PC-3 (cell line): ENCODE results near the gene ZNRF2. TPM values are rescaled to one million over a fixed set of nuclear protein-coding genes. Genes with fewer than 3 reads are reported as not detected.
A peak's percentile ranks its signal among the peaks of the same experiment; 100 is the strongest.

ENCODE experiments used
- ATAC-seq: fragments of 200-7000 bp; cut with Tn5 transposase; 2 replicates; pipeline ENCODE4 v1.9.1; 2020; ENCODE audit warnings: mild to moderate bottlenecking, moderate library complexity
- BruUV-seq: library from RNA; stranded (reverse); fragments of 400-500 nt; replicated peaks from 2 replicates; lab custom pipeline; 2021; lab: Mats Ljungman, UMichigan
- CTCF ChIA-PET: fragments of 300-600 bp; sonication (Branson Sonifier 250); formaldehyde crosslinking; loops from one replicate; lab custom pipeline; 2022; ENCODE audit warnings: antibody characterized with exemption; lab: Charles Lee
- POLR2A ChIA-PET: fragments of 300-600 bp; sonication (Branson Sonifier 250); formaldehyde crosslinking; loops from one replicate; lab custom pipeline; 2022; ENCODE audit warnings: antibody characterized with exemption; ENCODE audit not compliant: unreplicated experiment; lab: Charles Lee
- DNase-seq: peaks from one replicate; pipeline ENCODE4 v3.0.0-alpha.2; 2015
- H2AFZ ChIP-seq: fragments of 300-600 bp; sonication (generic); 2 replicates; pipeline ENCODE4 v1.6.0; 2016; ENCODE audit warnings: antibody characterized with exemption, low read length
- H3F3A ChIP-seq: fragments of 300-600 bp; sonication (generic); one replicate; pipeline ENCODE4 v1.6.0; 2017; ENCODE audit warnings: antibody characterized with exemption, low read length, control low read depth, mild to moderate bottlenecking; ENCODE audit not compliant: unreplicated experiment
- H3K27ac ChIP-seq: fragments of 300-600 bp; sonication (generic); 2 replicates; pipeline ENCODE4 v1.5.1; 2016; ENCODE audit warnings: mild to moderate bottlenecking, low read length
- H3K27me3 ChIP-seq: fragments of 300-600 bp; sonication (generic); 2 replicates; pipeline ENCODE4 v1.6.1; 2016; ENCODE audit warnings: low read length, mixed read lengths
- H3K36me3 ChIP-seq: fragments of 300-600 bp; sonication (generic); 2 replicates; pipeline ENCODE4 v1.6.1; 2016; ENCODE audit warnings: low read depth, mixed run types, low read length, mixed read lengths
- H3K4me1 ChIP-seq: fragments of 300-600 bp; sonication (generic); 2 replicates; pipeline ENCODE4 v1.5.1; 2016; ENCODE audit warnings: low read length; ENCODE audit not compliant: insufficient read depth
- H3K4me2 ChIP-seq: fragments of 300-600 bp; sonication (generic); 2 replicates; pipeline ENCODE4 v1.6.0; 2016; ENCODE audit warnings: low read length
- H3K4me3 ChIP-seq: fragments of 300-600 bp; sonication (generic); 2 replicates; pipeline ENCODE4 v1.5.1; 2016; ENCODE audit warnings: mild to moderate bottlenecking, low read length, mixed read lengths
- H3K79me2 ChIP-seq: fragments of 300-600 bp; sonication (generic); 2 replicates; pipeline ENCODE4 v1.6.1; 2017; ENCODE audit warnings: low read length, mixed read lengths
- H3K9ac ChIP-seq: fragments of 300-600 bp; sonication (generic); 2 replicates; pipeline ENCODE4 v1.6.0; 2016; ENCODE audit warnings: mild to moderate bottlenecking, low read length
- H3K9me2 ChIP-seq: fragments of 300-600 bp; sonication (generic); replicated peaks from 2 replicates; pipeline ENCODE4 v1.6.1; 2016; ENCODE audit warnings: mixed run types, low read length, mixed read lengths
- H3K9me3 ChIP-seq: fragments of 300-600 bp; sonication (generic); 2 replicates; pipeline ENCODE4 v1.6.1; 2016; ENCODE audit warnings: low read length, mixed read lengths
- H4K20me1 ChIP-seq: fragments of 300-600 bp; sonication (generic); 2 replicates; pipeline ENCODE4 v1.6.1; 2016; ENCODE audit warnings: low read length, mixed read lengths
- CTCF ChIP-seq: fragments of 300-600 bp; sonication (generic); conservative IDR thresholded peaks from 2 replicates; pipeline ENCODE4 v1.5.1; 2017; ENCODE audit warnings: antibody characterized with exemption, low read depth, mild to moderate bottlenecking, low read length
- EZH2 ChIP-seq: fragments of 300-600 bp; sonication (generic); IDR thresholded peaks from one replicate; pipeline ENCODE4 v1.6.1; 2017; ENCODE audit warnings: antibody characterized with exemption, mild to moderate bottlenecking, low read length; ENCODE audit not compliant: unreplicated experiment
- EZH2phosphoT487 ChIP-seq: fragments of 300-600 bp; sonication (generic); IDR thresholded peaks from 2 replicates; pipeline ENCODE4 v1.6.1; 2018; ENCODE audit warnings: mild to moderate bottlenecking, antibody characterized with exemption, low read length, borderline replicate concordance
- intact Hi-C: fragments of 100-400 bp; cut with micrococcal nuclease; formaldehyde crosslinking; loops from 2 replicates; pipeline ENCODE4 v1.9.0; 2023
- total RNA-seq: library from RNA; depleted of rRNA; stranded (reverse); fragments of >200 nt; gene quantifications from 2 replicates; pipeline ENCODE4 v1.2.3, GENCODE V29; 2014

The ZNRF2 gene
- total RNA-seq, 1 experiment from 2014 or later, result 13.1 TPM

- no peak overlapping the region for H2AFZ ChIP-seq
- no peak overlapping the region for H3K27ac ChIP-seq
- ChIA-PET CTCF (no interaction called here), POLR2A (interaction anchor here (0.5 to 0.6 kb wide), 3 partner anchors 65 to 247 kb away, joined by 3 to 4 read pairs (median 3); no protein-coding TSS in a partner anchor)
- peaks cover 55% of the 10 kb centered on the region for H3K79me2 ChIP-seq
- BruUV-seq, result no TSS peak
- ATAC-seq (peak; percentile 19; the same call in 1 of the 2 replicates), DNase-seq (no peak)
- intact Hi-C loops, result loop anchor here (2.0 kb wide), 1 partner anchor 18 kb away; no protein-coding TSS in a partner anchor
- no peaks in the 10 kb centered on the region for H3K36me3 ChIP-seq
- no peak overlapping the region for H3K9ac ChIP-seq
- no peaks in the 10 kb centered on the region for H3K27me3 ChIP-seq
- H4K20me1 ChIP-seq, result no peaks in the 10 kb centered on the region
- no peaks in the 10 kb centered on the region for H3K9me2 ChIP-seq
- H3K4me2 ChIP-seq, result no peak overlapping the region
- H3K4me3 ChIP-seq, result no peak overlapping the region
- H3K4me1 ChIP-seq, result peaks cover 26% of the 10 kb centered on the region
- no peaks in the 10 kb centered on the region for H3K9me3 ChIP-seq
- H3F3A ChIP-seq, result no peaks in the 10 kb centered on the region
- TF ChIP-seq CTCF (no peak), EZH2phosphoT487 (no peak), EZH2 (no peak)
These were observed 46.0 kb downstream of the ZNRF2 start for GRCh38 chr7:30330134-30331111.

GRCh38 chr7:30331338-30331737 is 46.9 kb downstream of the ZNRF2 start:
- DNase-seq (peak; percentile 61), ATAC-seq (peak; percentile 59)
- no peaks in the 10 kb centered on the region for H4K20me1 ChIP-seq
- intact Hi-C loops, result loop anchor here (2.0 kb wide), 1 partner anchor 17 kb away; no protein-coding TSS in a partner anchor
- no peak overlapping the region for H2AFZ ChIP-seq
- no peaks in the 10 kb centered on the region for H3K9me2 ChIP-seq
- H3K9ac ChIP-seq, result no peak overlapping the region
- H3K9me3 ChIP-seq, result no peaks in the 10 kb centered on the region
- no peak overlapping the region for H3K4me3 ChIP-seq
- TF ChIP-seq EZH2phosphoT487, result no peak
- no peak for TF ChIP-seq EZH2
- no peak for TF ChIP-seq CTCF
- H3K36me3 ChIP-seq, result no peaks in the 10 kb centered on the region
- H3K4me1 ChIP-seq, result peaks cover 34% of the 10 kb centered on the region
- no peak overlapping the region for H3K27ac ChIP-seq
- peaks cover 55% of the 10 kb centered on the region for H3K79me2 ChIP-seq
- H3F3A ChIP-seq, result no peaks in the 10 kb centered on the region
- no peak overlapping the region for H3K4me2 ChIP-seq
- no TSS peak for BruUV-seq
- CTCF ChIA-PET, result no interaction called here
- POLR2A ChIA-PET, result interaction anchor here (0.6 kb wide), 2 partner anchors 19 to 232 kb away, joined by 3 to 4 read pairs; no protein-coding TSS in a partner anchor
- H3K27me3 ChIP-seq, result no peaks in the 10 kb centered on the region
